ENCODE measurements around the gene PKD1L1.

Gene PKD1L1

GRCh38 chr7:47813620-47814260 is 134.5 kb downstream of the PKD1L1 start:
- no peak for DNase-seq (ENCODE audit: low read depth)
- TF ChIP-seq MYC (IDR thresholded peaks at IDR 0.05; ENCODE audit: low read depth, low read length): no peak
- no peak for TF ChIP-seq MAX (IDR thresholded peaks at IDR 0.05; ENCODE audit: low read depth, low read length)
- TF ChIP-seq POLR2A (IDR thresholded peaks at IDR 0.05; ENCODE audit: extremely low read depth, insufficient read length): no peak
- TF ChIP-seq, protein P1, sequence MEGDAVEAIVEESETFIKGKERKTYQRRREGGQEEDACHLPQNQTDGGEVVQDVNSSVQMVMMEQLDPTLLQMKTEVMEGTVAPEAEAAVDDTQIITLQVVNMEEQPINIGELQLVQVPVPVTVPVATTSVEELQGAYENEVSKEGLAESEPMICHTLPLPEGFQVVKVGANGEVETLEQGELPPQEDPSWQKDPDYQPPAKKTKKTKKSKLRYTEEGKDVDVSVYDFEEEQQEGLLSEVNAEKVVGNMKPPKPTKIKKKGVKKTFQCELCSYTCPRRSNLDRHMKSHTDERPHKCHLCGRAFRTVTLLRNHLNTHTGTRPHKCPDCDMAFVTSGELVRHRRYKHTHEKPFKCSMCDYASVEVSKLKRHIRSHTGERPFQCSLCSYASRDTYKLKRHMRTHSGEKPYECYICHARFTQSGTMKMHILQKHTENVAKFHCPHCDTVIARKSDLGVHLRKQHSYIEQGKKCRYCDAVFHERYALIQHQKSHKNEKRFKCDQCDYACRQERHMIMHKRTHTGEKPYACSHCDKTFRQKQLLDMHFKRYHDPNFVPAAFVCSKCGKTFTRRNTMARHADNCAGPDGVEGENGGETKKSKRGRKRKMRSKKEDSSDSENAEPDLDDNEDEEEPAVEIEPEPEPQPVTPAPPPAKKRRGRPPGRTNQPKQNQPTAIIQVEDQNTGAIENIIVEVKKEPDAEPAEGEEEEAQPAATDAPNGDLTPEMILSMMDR (IDR thresholded peaks at IDR 0.05; ENCODE audit: low read depth, low read length): no peak

DNA sequence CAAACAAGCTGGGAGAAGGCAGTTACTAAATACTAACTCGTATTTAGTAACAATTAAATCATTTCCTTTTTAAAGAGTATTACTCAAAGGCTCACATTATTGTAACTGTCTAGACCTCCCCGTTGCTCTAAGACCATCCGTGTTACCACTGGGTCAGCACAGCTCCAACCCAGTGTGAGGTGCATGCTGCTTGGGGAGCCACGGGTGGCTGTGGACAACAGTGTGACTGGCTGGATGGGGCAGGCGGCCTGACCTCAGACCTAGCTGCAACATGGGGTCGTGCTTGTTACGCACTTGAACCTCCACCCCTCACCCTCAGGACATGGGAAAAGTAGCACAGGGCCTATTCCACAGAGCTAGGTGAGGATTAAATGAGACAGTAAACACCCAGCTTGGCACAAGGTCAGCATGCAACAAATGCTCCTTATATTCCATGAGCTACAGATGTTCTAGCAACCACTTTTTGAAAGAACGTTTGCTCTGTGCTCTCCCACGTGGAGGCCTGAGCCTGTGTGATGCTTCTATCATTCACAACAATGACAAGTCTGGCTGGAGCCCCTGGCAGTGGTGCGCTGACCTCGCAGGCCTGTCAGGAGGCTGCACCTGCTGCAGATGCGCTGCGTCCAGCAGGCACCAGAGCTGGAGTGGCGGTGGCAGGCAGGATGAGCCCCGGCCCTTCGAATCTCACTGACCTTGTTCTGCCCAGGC is 135.7 kb downstream of the PKD1L1 start:
- DNase-seq (ENCODE audit: low read depth): no peak
- TF ChIP-seq POLR2A (IDR thresholded peaks at IDR 0.05; ENCODE audit: extremely low read depth, insufficient read length) (no peak), MYC (IDR thresholded peaks at IDR 0.05; ENCODE audit: low read depth, low read length) (no peak), MAX (IDR thresholded peaks at IDR 0.05; ENCODE audit: low read depth, low read length) (no peak)
- TF ChIP-seq, protein P1 (IDR thresholded peaks at IDR 0.05; ENCODE audit: low read depth, low read length): no peak
- no peak overlapping the region for H3K4me3 ChIP-seq (ENCODE audit: low read depth, low read length)

More at GRCh38 chr7:47813620-47814260, 134.5 kb downstream of the PKD1L1 start:
- no peak overlapping the region for H3K4me3 ChIP-seq (ENCODE audit: low read depth, low read length)

- no peak overlapping the region for H3K4me3 ChIP-seq (ENCODE audit: low read depth, low read length)
- DNase-seq (ENCODE audit: low read depth): no peak
- TF ChIP-seq POLR2A (IDR thresholded peaks at IDR 0.05; ENCODE audit: extremely low read depth, insufficient read length) (no peak), MAX (IDR thresholded peaks at IDR 0.05; ENCODE audit: low read depth, low read length) (no peak), MYC (IDR thresholded peaks at IDR 0.05; ENCODE audit: low read depth, low read length) (no peak)
- TF ChIP-seq, protein P1 (IDR thresholded peaks at IDR 0.05; ENCODE audit: low read depth, low read length): no peak
Observed at GRCh38 chr7:47811632-47812380, 136.5 kb downstream of the PKD1L1 start.

- TF ChIP-seq MAX (IDR thresholded peaks at IDR 0.05; ENCODE audit: low read depth, low read length) (no peak), MYC (IDR thresholded peaks at IDR 0.05; ENCODE audit: low read depth, low read length) (no peak), POLR2A (IDR thresholded peaks at IDR 0.05; ENCODE audit: extremely low read depth, insufficient read length) (no peak)
- TF ChIP-seq, protein P1 (IDR thresholded peaks at IDR 0.05; ENCODE audit: low read depth, low read length): no peak
- H3K4me3 ChIP-seq (ENCODE audit: low read depth, low read length): no peak overlapping the region
- DNase-seq (ENCODE audit: low read depth): no peak
Observed at GRCh38 chr7:47809387-47809786, 138.9 kb downstream of the PKD1L1 start.

DNA sequence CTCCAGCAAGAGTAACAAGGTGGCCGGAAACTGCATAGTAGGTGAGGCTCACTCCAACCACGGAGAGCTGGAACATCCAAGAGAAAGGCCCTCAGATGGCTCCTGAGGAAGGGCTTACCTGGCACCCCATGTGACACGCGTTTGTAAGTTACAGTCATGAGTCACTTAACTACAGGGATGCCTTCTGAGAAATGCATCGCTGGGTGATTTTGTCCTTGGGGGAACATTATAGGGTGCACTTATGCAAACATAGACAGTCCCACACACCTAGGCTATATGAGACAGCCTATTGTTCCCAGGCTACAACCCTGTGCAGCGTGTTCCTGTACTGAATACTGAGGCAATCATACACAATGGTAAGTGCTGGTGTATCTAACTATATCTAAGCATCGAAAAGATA is 139.9 kb downstream of the PKD1L1 start:
- DNase-seq (ENCODE audit: low read depth): no peak
- H3K4me3 ChIP-seq (ENCODE audit: low read depth, low read length): no peak overlapping the region
- TF ChIP-seq, protein P1 (IDR thresholded peaks at IDR 0.05; ENCODE audit: low read depth, low read length): no peak
- TF ChIP-seq POLR2A (IDR thresholded peaks at IDR 0.05; ENCODE audit: extremely low read depth, insufficient read length) (no peak), MAX (IDR thresholded peaks at IDR 0.05; ENCODE audit: low read depth, low read length) (no peak), MYC (IDR thresholded peaks at IDR 0.05; ENCODE audit: low read depth, low read length) (no peak)

Data from NB4 (cell line).